Skeletal muscle cell (primary cell): ENCODE results near the gene FAM13A.
A peak's percentile ranks its signal among the peaks of the same experiment; 100 is the strongest.
"Not testable (repeated sequence)": the region's sequence is repeated elsewhere in the genome, so short reads cannot be mapped to it uniquely, and the experiment has no call there.

Experiments
- DNase-seq: peaks from one replicate; pipeline ENCODE4 v3.0.0-alpha.2; 2010; ENCODE audit warnings: low read depth
- H3K4me3 ChIP-seq: 2 replicates; pipeline ENCODE4 v1.5.1; 2011; ENCODE audit warnings: low read depth, mild to moderate bottlenecking, control low read depth, low read length, moderate library complexity

Gene FAM13A

DNA sequence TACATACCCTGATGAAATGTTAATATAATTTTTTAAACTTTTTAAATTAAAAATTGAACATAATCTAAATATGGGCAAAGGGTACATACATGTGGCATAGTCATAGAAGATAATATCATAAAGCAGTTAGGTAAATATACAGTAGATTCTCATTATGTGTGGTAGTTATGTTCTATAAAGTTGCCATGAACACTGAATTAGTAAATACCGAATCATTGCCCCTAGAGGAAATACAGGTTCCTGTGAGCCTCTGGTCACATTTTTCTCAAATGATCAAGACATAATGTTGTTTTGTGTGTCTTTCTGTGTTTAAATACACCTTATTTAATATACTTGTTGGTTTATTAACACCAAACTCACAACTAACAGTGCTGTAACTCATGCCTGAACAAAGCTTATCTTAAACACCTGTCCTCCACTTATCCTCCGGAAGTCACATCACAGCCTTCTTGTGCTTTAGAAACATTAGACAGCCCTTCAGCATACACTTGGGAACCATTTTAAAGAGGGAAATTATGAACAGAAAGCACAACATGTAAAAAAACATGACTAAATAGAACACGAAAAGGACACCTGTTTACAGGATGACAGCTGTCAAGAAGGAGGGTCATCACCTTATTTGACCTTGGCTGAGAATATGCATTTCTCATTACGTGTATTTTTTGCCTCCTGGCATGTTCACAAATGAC, 190.0 kb downstream of the FAM13A start:
- no peak for DNase-seq
- H3K4me3 ChIP-seq, result no peak overlapping the region

DNA sequence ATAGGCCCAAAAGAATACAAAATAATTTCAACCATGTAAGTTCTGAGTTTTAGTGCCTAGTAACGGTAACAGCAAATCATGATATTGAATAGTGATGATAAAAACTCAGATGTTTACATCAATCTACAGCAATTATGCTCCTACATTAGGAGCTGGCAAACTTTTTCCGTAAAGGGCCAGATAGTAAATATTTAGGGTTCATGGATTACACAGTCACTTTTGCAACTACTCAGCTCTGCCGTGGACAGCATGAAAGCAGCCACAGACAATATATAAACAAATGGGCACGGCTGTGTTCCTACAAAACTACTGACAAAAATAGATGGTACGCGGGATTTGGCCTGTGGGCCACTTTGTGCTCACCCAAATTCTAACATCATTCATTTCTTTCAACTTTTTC, 191.5 kb downstream of the FAM13A start:
- no peak for DNase-seq
- no peak overlapping the region for H3K4me3 ChIP-seq

DNA sequence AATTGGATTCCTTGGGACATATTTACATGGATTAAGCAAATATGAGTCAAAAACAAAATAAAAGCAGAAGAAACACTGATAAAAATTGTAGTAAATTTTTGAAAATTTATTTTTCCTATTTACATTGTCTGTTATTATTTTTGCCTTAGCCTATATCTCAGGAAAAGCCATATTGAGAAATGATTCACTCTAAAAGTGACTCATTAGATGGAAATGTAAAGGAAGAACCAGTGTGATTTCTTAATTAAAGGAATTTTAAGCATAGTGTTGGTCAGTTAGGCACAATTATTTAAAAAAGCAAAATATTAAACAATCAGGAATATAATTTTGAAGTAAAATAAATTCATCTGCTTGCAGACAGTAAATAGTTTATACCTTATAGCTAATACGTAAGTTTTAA, 191.9 kb downstream of the FAM13A start:
- no peak for DNase-seq
- H3K4me3 ChIP-seq, result no peak overlapping the region

DNA sequence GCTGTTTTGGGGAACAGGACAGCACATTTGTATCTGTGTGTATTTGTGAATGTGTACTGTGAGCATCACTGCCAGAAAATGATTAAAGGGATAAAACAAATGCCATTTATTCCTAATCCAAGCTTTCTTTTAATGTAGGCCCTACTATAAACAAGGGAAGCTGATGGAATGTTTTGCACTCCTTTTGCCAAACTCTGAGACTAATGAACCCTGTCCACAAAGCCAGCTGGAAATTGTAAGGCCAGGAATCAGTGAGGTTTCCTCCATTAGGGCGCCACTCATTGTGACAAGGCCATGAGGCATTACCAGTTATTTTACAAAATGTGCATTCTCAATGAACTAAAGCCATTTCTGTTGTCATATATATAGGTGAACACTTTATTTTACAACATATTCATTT, 196.4 kb downstream of the FAM13A start:
- H3K4me3 ChIP-seq, result no peak overlapping the region
- no peak for DNase-seq

DNA sequence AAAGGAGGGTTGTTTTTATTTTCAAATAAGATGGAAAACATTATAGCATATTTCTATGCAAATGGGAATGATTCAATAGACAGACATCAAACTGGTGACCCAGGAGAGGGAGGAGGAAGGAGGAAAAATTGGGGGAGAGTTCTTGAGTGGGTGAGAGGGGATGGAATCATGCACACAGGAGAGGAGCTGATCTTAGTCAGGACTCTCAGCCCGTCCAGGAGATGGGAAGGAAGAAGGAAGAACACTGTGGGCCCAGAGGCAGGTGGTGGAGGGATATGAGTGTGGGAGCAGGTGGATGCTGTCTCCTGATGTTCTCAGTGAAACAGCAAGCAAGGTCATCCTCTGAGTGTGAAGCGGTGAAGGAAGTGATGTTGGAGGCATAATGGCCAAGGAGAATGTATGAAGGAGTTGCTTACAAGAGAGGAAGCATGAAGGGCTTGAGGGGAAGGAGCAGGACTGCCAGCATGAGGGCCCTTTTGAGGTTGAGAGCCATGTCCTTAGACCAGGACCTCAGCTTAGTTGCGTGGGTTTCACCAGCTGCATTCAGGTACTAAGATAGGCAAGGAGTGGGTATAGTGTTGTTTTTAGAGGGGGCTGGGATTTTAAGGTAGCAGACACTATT, 197.7 kb downstream of the FAM13A start:
- no peak for DNase-seq
- no peak overlapping the region for H3K4me3 ChIP-seq

DNA sequence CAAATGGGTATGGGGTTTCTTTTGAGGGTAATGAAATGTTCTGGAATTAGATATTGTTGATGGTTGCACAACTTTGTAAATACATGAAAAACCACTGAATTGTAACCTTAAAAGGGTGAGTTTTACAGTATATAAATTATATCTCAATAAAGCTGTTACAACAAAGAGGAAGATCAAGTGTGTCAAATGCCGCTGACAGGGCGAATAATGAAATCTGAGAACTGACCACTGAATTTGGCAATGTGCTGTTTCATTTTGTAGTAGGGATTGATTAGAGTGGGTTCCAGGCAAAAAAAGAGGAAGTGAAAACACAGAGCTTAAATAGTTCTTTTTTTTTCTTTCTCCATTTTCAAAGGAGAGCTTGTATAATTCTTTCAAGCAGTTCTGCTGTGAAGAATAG, 198.2 kb downstream of the FAM13A start:
- DNase-seq, result no peak
- no peak overlapping the region for H3K4me3 ChIP-seq

DNA sequence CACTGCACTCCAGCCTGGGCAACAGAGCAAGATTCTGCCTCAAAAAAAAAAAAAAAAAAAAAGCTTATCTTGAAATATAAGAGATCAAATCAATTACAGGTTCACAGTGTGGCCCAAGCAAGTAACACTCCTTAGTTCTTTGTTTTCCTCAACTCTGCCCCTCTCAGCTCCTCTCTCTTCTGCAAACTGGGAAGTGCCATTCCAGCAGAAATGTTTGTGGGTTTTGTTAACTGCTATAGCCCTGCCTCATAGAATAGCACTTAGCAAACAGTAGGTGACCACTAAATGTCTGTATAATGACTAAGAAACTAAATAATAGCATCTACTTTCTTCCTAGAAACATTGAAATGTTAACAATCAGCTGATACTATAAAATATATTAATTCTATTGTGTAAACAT, 199.4 kb downstream of the FAM13A start:
- no peak overlapping the region for H3K4me3 ChIP-seq
- DNase-seq, result no peak

DNA sequence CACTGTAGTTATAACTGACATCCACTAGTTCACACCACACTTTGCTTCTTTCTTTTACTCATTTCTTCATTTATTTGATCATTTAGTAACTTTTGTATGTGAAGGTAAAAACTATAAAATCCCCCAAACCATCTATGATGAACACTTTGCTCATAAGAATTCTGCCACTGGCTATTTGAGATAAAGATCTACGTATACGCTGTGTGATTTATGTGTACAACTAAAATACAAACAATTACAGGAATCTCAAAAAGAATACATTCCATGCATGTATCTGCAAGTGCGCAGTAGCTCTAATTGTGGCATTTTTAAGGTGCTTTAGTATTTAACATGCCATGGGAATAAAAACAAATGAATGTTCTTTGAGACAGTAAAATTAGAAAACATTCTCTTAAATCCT, 202.5 kb downstream of the FAM13A start:
- DNase-seq, result no peak
- no peak overlapping the region for H3K4me3 ChIP-seq

DNA sequence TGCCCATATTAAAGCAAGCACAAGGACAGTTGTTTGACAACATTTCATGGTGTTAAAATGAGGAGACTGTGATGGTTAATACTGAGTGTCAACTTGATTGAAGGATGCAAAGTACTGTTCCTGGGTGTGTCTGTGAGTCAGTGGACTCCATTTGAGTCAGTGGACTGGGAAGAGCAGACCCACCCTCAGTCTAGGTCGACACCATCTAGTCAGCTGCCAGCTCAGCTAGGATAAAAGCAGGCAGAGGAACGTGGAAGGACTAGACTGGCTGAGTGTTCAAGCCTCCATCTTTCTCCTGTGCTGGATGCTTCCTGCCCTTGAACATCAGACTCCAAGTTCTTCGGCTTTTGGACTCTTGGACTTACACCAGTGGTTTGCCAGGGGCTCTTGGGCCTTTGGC, 203.4 kb downstream of the FAM13A start:
- DNase-seq, H3K4me3 ChIP-seq: not testable (repeated sequence)

DNA sequence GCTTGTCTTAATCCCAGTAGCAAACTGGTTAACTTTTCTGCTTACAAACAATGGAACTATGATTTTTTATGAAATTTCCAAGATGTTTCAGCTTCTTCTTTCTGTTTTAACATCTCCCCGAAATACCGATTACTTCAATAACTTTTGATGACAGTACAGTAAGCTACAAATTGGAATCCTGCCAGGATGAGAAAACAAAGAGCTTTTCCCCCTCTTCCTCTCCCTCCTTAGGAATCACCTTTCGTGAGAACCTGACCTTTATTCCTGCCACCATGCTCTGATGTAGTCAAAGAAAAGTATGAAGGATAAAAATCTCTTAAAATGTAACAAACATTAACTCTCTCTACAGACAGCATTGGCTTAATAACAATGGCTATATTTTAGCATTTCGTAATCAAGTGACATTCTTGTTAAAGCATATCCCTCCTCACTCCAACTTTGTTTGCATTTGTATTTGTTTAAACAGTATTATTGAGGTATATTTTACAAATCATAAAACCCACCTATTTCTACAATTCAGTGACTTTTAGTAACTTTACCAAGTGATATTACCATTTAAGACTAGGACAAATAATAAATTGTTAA, 210.7 kb downstream of the FAM13A start:
- DNase-seq, result no peak
- no peak overlapping the region for H3K4me3 ChIP-seq

DNA sequence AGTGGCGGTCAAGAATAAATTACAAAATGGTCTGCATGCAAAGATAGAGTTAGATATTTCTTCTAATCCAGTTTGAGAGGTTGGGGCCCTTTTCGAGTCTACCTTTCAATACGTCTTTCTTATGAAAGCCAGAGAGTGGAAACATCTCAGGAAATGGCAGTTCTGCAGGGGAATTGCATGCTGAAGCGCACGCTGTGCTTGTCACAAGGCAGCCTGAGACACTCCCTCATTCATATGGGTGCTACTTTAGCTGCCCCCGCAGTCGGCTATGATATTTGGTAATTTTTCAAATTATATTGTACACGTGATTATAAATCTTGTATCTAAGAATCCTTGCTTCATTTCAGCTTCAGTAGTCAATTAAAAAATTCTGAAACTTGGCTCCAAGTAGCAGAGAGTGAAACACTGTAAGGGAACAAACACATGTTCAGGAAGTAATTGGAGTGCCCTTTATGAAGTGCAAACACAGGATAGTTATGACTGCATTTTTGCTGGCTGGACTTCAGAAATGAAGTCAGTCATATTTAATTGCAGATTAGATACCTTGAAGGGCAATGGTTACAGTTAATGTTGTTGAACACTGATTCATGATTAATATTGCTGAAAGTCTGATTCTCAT, 213.8 kb downstream of the FAM13A start:
- DNase-seq, result no peak
- no peak overlapping the region for H3K4me3 ChIP-seq

DNA sequence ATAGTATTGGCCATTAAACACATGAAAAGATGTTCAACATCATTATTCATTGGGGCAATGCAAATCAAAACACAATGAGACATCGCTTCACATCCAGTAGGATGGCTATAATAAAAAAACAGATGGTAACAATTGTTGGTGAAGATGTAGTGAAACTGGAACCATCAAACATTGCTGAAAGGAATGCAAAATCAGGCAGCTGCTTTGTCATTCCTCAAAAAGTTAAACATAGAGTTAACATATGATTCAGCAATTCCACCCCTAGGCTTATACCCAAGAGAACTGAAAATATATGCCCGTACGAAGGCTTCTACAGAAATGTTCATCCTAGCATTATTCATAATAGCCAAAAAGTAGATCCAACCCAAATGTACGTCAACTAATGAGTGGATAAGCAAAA, 215.3 kb downstream of the FAM13A start:
- H3K4me3 ChIP-seq, result no peak overlapping the region
- DNase-seq, result peak; percentile 52

DNA sequence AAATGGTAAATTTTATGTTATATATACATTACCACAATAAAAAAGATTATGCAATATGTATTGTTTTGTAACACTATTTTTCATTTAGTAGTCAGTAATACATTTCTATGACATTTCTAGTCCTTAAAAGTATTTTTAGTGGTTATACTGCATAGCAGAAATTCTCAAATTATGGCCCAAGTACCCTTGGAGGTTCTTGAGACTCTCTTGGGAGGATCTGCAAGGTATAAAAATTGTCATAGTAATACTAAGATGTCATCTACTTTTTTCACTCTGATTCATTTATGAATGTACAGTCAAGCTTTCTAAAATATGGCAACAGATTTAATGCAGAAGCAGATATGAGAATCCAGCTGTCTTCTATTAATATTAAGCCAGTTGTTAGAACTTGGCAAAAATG, 220.8 kb downstream of the FAM13A start:
- no peak for DNase-seq
- no peak overlapping the region for H3K4me3 ChIP-seq

DNA sequence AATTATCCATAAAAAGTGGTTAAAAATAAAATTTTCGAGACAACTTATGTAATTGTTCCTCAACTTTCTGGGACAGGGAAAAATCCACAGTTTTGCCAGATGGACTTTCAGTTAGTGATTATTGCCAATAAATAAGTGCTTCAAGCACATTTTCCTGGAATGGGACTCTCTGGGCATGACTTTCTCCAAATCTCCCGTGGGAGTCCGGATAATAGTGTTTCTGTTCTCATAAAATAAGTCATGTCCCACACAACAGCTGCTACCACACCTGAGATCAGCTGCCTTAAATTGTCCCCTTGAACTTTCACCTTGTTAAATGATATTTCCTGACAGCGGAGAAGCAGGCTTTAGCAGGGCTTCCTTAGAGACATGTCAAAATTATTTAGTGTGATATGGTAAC, 226.0 kb downstream of the FAM13A start:
- DNase-seq, result no peak
- H3K4me3 ChIP-seq, result no peak overlapping the region

DNA sequence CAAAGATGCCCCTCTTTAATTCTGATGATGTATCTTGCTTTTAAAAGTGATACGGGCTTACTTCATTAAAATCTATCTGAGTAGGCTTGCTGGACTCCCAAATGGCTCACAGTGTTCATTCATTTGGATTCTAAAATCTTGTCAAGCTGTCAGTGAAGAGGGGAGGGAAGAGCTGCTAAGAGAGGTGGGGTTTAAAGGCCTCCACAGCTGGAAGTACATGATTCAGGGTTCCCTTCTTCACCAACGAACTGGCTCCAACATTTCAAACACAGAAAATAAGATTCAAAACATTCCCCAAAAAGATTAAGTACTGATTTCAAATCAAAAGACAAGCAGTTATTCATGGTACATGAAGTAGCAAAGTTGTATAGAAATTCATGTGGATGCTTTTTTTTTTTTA, 226.4 kb downstream of the FAM13A start:
- no peak for DNase-seq
- no peak overlapping the region for H3K4me3 ChIP-seq

DNA sequence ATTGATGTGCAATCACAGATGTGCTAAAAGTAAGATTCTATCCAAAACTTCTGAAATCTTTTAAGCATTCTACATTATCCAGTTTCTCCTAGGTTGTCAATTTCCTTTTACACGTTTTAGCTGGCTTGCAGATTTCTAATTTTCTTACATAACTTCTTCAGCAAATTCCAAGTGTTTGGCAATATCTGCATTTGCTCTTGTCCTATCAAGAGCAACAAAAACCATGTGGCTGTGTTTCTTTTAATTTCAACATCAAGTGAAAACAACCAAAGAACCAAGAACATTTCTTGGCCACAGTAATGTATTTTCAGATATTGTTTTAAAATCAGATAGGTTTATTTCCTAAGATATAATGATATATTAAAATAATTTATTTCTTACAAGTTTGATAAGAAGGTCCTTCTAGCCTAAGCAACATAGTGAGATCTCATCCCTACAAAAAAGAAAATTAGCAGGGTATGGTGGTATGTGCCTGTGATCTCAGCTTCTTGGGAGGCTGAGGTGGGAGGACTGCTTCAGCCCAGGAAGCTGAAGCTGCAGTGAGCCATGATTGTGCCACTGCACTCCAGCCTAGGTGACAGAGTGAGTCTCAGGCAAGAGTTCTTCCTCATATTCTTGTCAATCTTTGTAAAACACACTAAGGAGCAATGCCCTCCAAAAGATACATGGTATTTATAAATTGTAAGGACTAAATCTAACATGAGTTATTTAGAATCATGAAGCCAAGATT, 228.0 kb downstream of the FAM13A start:
- no peak overlapping the region for H3K4me3 ChIP-seq
- no peak for DNase-seq

DNA sequence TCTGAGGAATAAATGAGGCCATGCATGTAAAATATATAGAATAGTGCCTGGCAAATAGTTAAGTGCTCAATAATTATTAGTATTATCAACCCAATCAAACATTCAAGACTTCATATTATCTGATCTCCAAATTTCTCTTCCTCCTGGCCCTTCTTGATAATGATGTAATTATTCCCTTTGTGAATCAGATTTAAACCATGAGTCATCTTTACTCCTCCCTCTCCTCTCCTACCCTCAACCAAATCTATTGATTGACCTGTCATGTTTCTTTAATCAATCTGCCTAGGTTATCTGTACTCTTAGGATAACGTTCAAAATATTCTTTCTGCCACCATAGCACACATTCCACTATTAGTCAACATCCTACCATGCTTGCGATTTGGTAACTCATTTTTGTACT, 229.5 kb downstream of the FAM13A start:
- DNase-seq, result no peak
- no peak overlapping the region for H3K4me3 ChIP-seq

DNA sequence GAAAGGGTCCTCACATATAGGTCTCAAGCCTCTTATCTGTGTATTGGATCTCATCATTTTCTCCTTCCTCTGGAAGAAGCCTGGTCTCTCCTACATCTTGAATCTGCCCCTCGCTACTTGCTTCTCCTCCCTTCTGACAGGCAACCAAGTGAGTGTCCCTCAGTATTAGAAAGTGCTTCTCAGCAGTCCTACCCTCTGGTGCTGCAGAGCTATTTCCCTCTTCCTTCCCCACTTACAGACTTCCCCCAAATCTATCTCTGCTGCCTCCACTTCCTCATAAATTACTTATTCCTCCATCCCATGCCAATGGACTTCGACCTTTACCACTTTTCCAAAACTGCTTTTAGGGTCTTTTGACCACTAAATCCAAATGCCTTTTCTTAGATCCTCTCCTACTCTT, 230.2 kb downstream of the FAM13A start:
- DNase-seq, result no peak

DNA sequence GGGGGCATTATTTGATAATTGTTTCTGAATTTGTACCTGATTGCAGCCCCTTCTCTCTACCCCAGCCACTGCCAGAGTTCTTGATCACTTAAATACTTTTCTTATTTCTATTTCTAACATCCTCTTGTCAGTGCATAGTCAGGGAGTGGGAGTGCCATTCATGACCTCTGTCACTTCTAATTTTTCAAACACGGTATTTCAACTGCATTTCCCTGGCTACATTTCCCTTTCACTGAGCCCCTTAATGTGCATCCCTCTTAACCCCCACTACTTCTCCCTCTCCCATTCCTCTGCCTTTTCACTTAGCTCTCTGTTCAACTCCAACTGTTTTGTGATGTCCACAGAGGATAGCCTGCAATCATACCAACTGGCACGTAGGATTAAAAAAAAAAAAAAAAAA, 231.1 kb downstream of the FAM13A start:
- DNase-seq, result no peak
- no peak overlapping the region for H3K4me3 ChIP-seq

More for the DNA sequence above, 230.2 kb downstream of the FAM13A start:
- H3K4me3 ChIP-seq, result no peak overlapping the region
